ENCODE data around the gene DHX35.

The DHX35 gene

DNA sequence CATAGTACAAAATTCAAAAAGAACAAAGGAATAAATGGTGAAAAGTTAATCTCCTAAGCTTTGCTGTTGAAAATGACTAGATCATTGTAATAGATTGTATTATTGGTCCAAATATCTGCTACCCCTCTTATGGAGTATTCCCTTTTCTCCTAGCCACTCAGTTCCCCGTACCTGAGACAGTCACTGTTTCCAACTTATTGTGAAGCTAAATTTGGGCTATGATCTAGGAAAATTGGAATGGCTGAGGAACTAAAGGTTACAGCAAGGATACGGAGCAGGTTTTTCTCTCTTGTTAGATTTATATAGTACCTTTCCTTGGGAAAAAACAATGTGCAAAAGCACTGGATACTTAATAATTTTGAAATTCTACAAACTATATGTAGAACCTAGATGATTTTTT is 17.3 kb downstream of the DHX35 start:
- no peaks in the 10 kb centered on the region for H3K9me3 ChIP-seq (ENCODE audit: severe bottlenecking)
- no peak overlapping the region for H3K27ac ChIP-seq (ENCODE audit: poor library complexity, severe bottlenecking)
- peaks cover 71% of the 10 kb centered on the region for H3K36me3 ChIP-seq (ENCODE audit: low read depth)
- H3K4me1 ChIP-seq (ENCODE audit: insufficient read depth, poor library complexity, severe bottlenecking) = peaks cover 11% of the 10 kb centered on the region
- H3K27me3 ChIP-seq (ENCODE audit: insufficient read depth, poor library complexity, severe bottlenecking) = no peaks in the 10 kb centered on the region
- DNase-seq (ENCODE audit: low spot score) (no peak), ATAC-seq (ENCODE audit: low read depth) (no peak)
- TF ChIP-seq, protein P1, sequence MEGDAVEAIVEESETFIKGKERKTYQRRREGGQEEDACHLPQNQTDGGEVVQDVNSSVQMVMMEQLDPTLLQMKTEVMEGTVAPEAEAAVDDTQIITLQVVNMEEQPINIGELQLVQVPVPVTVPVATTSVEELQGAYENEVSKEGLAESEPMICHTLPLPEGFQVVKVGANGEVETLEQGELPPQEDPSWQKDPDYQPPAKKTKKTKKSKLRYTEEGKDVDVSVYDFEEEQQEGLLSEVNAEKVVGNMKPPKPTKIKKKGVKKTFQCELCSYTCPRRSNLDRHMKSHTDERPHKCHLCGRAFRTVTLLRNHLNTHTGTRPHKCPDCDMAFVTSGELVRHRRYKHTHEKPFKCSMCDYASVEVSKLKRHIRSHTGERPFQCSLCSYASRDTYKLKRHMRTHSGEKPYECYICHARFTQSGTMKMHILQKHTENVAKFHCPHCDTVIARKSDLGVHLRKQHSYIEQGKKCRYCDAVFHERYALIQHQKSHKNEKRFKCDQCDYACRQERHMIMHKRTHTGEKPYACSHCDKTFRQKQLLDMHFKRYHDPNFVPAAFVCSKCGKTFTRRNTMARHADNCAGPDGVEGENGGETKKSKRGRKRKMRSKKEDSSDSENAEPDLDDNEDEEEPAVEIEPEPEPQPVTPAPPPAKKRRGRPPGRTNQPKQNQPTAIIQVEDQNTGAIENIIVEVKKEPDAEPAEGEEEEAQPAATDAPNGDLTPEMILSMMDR (IDR thresholded peaks at IDR 0.05; ENCODE audit: poor library complexity, severe bottlenecking) = no peak
- H3K4me3 ChIP-seq (ENCODE audit: severe bottlenecking) = no peak overlapping the region

DNA sequence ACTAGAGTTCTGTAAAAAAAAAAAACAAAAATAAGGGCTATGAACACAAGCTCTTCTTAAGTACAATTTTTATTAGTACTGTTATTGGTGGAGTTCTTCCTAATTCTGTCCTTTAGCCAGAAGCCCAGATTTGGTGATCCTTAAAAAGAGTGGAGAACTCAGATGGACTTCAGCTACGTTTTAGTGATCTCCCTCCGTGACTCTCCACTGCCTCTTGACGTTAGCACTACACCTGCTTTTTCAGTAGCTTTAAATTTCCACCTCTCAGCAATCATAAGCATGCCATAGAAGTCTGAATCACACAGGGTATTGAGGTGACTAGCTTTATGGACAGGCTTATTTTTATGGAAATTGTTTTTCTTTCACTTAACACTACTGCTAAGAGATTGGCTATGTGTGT is 17.7 kb downstream of the DHX35 start:
- H3K27ac ChIP-seq (ENCODE audit: poor library complexity, severe bottlenecking) = no peak overlapping the region
- TF ChIP-seq, protein P1 (IDR thresholded peaks at IDR 0.05; ENCODE audit: poor library complexity, severe bottlenecking) = no peak
- ATAC-seq (ENCODE audit: low read depth) = no peak
- H3K4me3 ChIP-seq (ENCODE audit: severe bottlenecking) = no peak overlapping the region
- no peaks in the 10 kb centered on the region for H3K9me3 ChIP-seq (ENCODE audit: severe bottlenecking)
- H3K36me3 ChIP-seq (ENCODE audit: low read depth) = peaks cover 71% of the 10 kb centered on the region
- no peaks in the 10 kb centered on the region for H3K27me3 ChIP-seq (ENCODE audit: insufficient read depth, poor library complexity, severe bottlenecking)
- DNase-seq (ENCODE audit: low spot score) = no peak
- peaks cover 15% of the 10 kb centered on the region for H3K4me1 ChIP-seq (ENCODE audit: insufficient read depth, poor library complexity, severe bottlenecking)

DNA sequence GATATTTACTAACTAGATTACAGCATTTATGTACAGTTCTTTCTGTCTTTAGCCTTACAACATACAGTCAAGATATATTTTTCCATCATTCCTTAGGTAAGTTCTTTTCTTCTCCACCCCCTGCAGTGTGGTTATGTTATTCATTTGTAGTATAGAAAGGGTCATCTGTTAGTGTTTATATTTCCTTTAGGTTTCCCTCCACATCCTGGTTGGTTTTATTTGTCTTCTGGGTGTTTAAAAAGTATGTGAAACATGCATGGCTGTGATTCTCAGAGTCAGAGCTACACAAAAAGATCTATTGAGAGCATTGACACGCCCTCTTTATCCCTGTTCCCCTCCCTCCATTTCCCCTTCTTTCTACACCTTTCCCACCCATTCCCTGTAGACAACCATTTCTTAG is 20.1 kb downstream of the DHX35 start:
- TF ChIP-seq, protein P1 (IDR thresholded peaks at IDR 0.05; ENCODE audit: poor library complexity, severe bottlenecking) = no peak
- Histone ChIP-seq H3K4me3 (ENCODE audit: severe bottlenecking) (no peak overlapping the region), H3K27me3 (ENCODE audit: insufficient read depth, poor library complexity, severe bottlenecking) (no peaks in the 10 kb centered on the region), H3K4me1 (ENCODE audit: insufficient read depth, poor library complexity, severe bottlenecking) (peaks cover 23% of the 10 kb centered on the region), H3K27ac (ENCODE audit: poor library complexity, severe bottlenecking) (no peak overlapping the region), H3K9me3 (ENCODE audit: severe bottlenecking) (no peaks in the 10 kb centered on the region), H3K36me3 (ENCODE audit: low read depth) (peaks cover 58% of the 10 kb centered on the region)
- peak; percentile 41; the same call in 2 of the 3 replicates for ATAC-seq (ENCODE audit: low read depth)
- no peak for DNase-seq (ENCODE audit: low spot score)

DNA sequence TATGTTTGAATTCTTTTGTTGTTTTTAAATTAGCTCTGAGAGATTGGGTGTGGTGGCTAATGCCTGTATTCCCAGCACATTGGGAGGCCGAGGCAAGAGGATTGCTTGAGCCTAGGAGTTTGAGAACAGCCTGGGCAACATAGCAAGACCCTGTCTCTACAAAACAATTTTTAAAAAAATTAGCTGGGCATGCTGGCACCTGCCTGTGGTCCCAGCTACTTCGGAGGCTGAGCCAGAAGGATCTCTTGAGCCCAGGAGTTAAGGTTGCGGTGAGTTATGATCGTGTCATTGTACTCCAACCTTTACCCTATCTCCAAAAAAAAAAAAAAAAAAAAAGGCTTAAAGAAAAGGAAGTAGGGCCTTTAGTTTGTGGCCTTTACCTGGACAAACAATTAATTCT is 22.9 kb downstream of the DHX35 start:
- Histone ChIP-seq H3K36me3 (ENCODE audit: low read depth) (peaks cover 63% of the 10 kb centered on the region), H3K4me3 (ENCODE audit: severe bottlenecking) (no peak overlapping the region), H3K4me1 (ENCODE audit: insufficient read depth, poor library complexity, severe bottlenecking) (peaks cover 23% of the 10 kb centered on the region), H3K27me3 (ENCODE audit: insufficient read depth, poor library complexity, severe bottlenecking) (no peaks in the 10 kb centered on the region), H3K9me3 (ENCODE audit: severe bottlenecking) (no peaks in the 10 kb centered on the region), H3K27ac (ENCODE audit: poor library complexity, severe bottlenecking) (no peak overlapping the region)
- ATAC-seq (ENCODE audit: low read depth) (no peak), DNase-seq (ENCODE audit: low spot score) (no peak)
- TF ChIP-seq, protein P1 (IDR thresholded peaks at IDR 0.05; ENCODE audit: poor library complexity, severe bottlenecking) = no peak

DNA sequence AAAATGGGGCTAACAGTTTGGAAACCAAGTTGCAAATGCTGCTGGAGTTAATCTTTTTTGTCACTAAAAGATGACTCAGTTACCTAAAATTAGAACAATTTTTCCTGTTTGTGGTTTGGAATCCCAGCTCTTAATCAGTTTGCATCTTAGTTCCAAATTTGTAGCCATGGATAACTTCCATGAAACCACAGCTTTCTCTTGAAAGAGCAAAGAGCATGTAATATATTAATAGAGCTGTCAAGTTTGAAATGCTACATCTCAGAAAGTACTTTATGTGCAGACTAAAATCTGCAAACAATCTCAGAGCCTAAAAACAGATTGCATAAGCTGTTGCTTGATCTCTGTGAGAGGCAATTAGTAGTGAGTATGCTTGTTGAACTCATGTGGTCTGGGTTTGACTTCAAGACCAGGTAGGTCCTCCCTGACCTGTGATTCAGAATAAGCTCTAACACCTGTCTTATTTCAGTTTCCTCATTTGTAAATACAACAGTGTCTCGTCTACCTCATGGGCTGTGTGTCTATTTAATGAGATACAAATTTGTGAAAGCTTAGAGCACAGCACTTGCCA is 23.5 kb downstream of the DHX35 start:
- no peak overlapping the region for H3K4me3 ChIP-seq (ENCODE audit: severe bottlenecking)
- H3K9me3 ChIP-seq (ENCODE audit: severe bottlenecking) = no peaks in the 10 kb centered on the region
- TF ChIP-seq, protein P1 (IDR thresholded peaks at IDR 0.05; ENCODE audit: poor library complexity, severe bottlenecking) = no peak
- DNase-seq (ENCODE audit: low spot score) (no peak), ATAC-seq (ENCODE audit: low read depth) (peak; percentile 57)
- H3K4me1 ChIP-seq (ENCODE audit: insufficient read depth, poor library complexity, severe bottlenecking) = peaks cover 23% of the 10 kb centered on the region
- H3K36me3 ChIP-seq (ENCODE audit: low read depth) = peaks cover 69% of the 10 kb centered on the region
- no peaks in the 10 kb centered on the region for H3K27me3 ChIP-seq (ENCODE audit: insufficient read depth, poor library complexity, severe bottlenecking)
- no peak overlapping the region for H3K27ac ChIP-seq (ENCODE audit: poor library complexity, severe bottlenecking)

All from RWPE2 (cell line).